Esophagus (tissue), 2 donors: Measurements from ENCODE around the gene GLIS1. TPM values are rescaled to one million over a fixed set of nuclear protein-coding genes. Genes with fewer than 3 reads are reported as not detected.

ENCODE experiments used
- H3K27ac ChIP-seq, 2 donors: one replicate each; pipeline ENCODE4 v1.5.1; 2013; ENCODE audit warnings: low read depth in 2 of 2, mild to moderate bottlenecking in 2 of 2, inconsistent platforms in 1 of 2, low read length in 1 of 2, moderate library complexity in 1 of 2
- H3K27me3 ChIP-seq, 2 donors: one replicate each; pipeline ENCODE4 v1.6.1; 2013; ENCODE audit warnings: low read length in 2 of 2, control low read depth in 1 of 2, mild to moderate bottlenecking in 1 of 2; ENCODE audit not compliant: insufficient read depth in 2 of 2, control insufficient read depth in 1 of 2
- H3K36me3 ChIP-seq, 2 donors: one replicate each; pipeline ENCODE4 v1.6.1; 2013; ENCODE audit warnings: low read length in 1 of 2; ENCODE audit not compliant: control insufficient read depth in 2 of 2, insufficient read depth in 2 of 2
- H3K4me1 ChIP-seq, 2 donors: one replicate each; pipeline ENCODE4 v1.6.1; 2013; ENCODE audit warnings: low read length in 1 of 2; ENCODE audit not compliant: control insufficient read depth in 2 of 2, insufficient read depth in 2 of 2
- H3K4me3 ChIP-seq, 2 donors: one replicate each; pipeline ENCODE4 v1.5.1; 2013; ENCODE audit warnings: low read length in 2 of 2, mild to moderate bottlenecking in 2 of 2, low read depth in 1 of 2, moderate library complexity in 1 of 2
- H3K9me3 ChIP-seq, 2 donors: one replicate each; pipeline ENCODE4 v1.6.1; 2013; ENCODE audit warnings: mild to moderate bottlenecking in 2 of 2, low read depth in 1 of 2, low read length in 1 of 2, moderate library complexity in 1 of 2; ENCODE audit not compliant: control insufficient read depth in 2 of 2, insufficient read depth in 1 of 2
- WGBS, 2 donors: extraction: QIAGEN DNeasy Blood & Tissue Kit; methylation state at CpG; one replicate each; pipeline ENCODE4 v1.1.7; 2013; 5-methylcytosine and 5-hydroxymethylcytosine counted together
- polyA plus RNA-seq, 2 donors: library from polyadenylated mRNA; stranded (reverse); fragments of 200-250 nt; gene quantifications; one replicate each; pipeline ENCODE4 v1.2.3, GENCODE V29; 2013
- donor health status: healthy with polysubstance abuse.
- donor health status: Bipolar disorder and iron deficiency.

Gene GLIS1
- polyA plus RNA-seq, 2 donors, result 0.18 TPM

DNA sequence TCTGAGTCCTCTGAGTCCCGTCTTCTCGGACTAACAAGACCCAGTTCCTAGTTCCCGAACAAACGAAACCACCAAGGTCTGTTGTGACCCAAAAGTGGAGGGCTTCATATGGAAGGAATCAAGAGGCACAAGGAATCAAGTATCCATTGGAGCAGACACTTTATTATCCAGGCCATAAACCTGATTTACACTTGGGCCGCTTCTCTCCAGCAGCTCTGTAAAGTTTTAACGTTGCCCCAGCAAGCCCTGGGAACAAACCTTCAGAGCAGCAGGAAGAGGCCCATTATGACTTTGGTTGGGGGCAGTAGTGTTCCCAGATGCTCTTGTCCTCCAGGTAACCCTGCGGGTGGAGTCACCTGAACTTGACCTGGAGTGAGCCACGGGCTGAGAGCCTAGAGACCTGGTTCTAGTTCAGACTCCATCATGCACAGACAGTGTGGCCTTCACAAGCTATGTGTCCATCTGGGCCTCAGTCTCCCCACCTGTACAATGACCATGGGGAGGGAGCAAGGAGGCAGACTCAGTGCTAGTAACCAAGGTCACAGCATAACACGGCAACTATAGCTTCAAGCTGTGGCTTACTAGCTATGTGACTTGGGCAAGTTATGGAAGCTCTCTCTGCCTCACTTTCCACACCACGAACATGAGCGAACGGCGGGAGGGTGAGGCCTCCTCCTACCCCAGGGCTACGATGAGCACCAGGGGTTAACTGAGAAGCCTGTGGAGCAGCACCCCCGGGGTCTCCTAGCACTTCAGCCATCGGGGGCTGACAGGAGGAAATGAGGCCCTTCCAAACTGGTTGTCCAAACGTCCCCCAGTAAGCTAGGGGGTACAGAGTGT, 95.7 kb downstream of the GLIS1 start:
- 80% methylated on average over 17 of the region's 17 CpGs for WGBS, 2 donors
- Histone ChIP-seq H3K4me1 (no peaks in the 10 kb centered on the region), H3K4me3 (no peak overlapping the region), H3K27ac (no peak overlapping the region), H3K36me3 (no peaks in the 10 kb centered on the region), H3K9me3 (no peaks in the 10 kb centered on the region), H3K27me3 (no peaks in the 10 kb centered on the region)

DNA sequence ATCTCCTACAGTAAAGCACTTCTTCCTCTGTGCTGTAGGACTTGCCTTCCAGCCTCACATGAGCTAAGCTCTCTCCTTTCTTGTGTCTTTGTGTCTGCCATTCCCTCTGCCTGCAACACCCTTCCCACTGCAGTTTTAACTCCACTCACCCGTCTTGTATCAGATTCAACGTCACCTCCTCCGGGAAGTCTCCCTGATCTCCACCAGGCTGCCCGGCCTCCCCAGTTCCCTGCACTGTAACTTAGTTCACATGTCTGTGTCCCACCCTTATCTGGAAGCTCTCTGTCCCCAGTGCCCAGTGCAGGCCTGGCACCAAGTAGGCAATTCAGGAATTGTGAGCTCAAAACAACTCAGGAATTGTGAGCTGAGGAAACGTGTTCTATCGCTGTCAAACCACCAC, 96.4 kb downstream of the GLIS1 start:
- 78 to 89% methylated on average over 6 of the region's 6 CpGs for WGBS, 2 donors
- H3K4me3 ChIP-seq, result no peak overlapping the region
- H3K27me3 ChIP-seq, result no peaks in the 10 kb centered on the region
- H3K9me3 ChIP-seq, result no peaks in the 10 kb centered on the region
- no peaks in the 10 kb centered on the region for H3K4me1 ChIP-seq
- H3K36me3 ChIP-seq, result no peaks in the 10 kb centered on the region
- no peak overlapping the region for H3K27ac ChIP-seq

DNA sequence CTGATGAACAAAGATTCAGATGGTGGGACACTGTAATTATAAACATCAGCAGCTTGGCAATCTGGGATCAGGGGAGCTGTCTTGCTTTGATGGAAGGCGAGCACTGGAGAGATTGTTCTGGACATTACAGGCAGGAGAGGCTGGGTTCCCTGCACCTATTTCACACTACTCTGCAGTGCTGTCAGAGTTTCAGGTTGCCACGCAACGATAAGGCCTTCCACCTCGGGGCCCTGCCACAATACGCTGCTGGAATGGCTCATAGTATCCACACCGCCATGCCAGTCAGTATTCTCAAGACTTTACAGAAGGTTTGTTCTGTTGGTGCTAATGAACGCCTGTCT, 96.8 kb downstream of the GLIS1 start:
- Histone ChIP-seq H3K4me3 (no peak overlapping the region), H3K4me1 (no peaks in the 10 kb centered on the region), H3K27me3 (no peaks in the 10 kb centered on the region), H3K9me3 (no peaks in the 10 kb centered on the region), H3K27ac (no peak overlapping the region), H3K36me3 (no peaks in the 10 kb centered on the region)
- WGBS, 2 donors, result 82 to 88% methylated on average over 7 of the region's 7 CpGs

DNA sequence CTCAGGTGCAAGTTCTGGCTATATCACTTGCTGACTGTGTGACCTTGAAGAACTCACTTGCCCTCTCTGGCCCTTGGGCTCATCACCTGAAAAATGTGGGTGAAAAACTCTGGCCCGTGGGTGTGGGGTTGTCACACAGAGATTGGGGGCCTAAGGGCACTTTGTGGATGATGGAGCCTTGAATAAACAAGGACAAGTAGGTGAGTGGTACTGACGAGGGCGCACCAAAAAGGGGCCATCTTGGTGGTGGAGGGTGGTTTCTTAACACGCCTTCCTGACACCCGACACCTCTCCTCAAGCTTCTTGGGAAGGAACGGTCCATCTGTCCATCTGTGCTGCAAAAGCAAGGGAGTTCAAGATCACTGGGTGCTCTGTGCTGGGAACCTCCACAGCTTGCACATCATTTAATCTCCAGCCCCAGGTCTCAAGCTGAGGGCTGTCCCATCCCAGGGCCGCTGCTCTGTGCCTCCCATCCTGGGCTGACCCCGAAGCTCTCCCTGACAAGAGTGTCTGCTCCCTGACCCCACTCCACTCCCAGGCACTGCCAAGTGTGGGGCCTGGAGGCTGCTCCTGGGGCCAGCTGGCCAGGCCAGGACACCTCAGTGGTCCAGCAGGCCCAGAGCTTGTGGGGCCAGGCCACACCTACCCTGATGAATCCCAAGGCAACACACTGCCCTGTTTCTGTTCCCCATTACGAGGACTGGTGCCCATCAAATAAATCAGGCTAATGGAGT, 97.3 kb downstream of the GLIS1 start:
- WGBS, 2 donors, result 79 to 87% methylated on average over 9 of the region's 9 CpGs
- no peak overlapping the region for H3K27ac ChIP-seq
- H3K4me1 ChIP-seq, result no peaks in the 10 kb centered on the region
- no peaks in the 10 kb centered on the region for H3K27me3 ChIP-seq
- no peaks in the 10 kb centered on the region for H3K9me3 ChIP-seq
- no peaks in the 10 kb centered on the region for H3K36me3 ChIP-seq
- H3K4me3 ChIP-seq, result no peak overlapping the region

DNA sequence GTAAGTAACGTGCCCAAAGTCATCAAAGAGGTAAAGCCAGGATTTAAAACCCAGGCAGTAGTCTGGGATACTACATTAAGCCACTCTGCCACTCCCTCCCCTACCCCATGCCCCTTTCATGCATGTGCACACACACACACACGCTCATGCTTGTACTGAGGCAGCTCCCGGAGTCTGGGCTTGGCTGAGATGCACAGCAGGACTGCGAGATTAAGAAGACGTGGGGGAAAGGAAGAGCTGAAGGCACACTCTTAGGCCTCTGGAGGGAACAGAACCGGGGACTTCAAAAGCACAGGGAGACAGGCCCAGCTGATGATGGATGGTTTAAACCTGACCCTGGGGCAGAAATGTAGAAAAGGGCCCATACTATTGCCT, 98.3 kb downstream of the GLIS1 start:
- Histone ChIP-seq H3K36me3 (no peaks in the 10 kb centered on the region), H3K4me1 (no peaks in the 10 kb centered on the region), H3K4me3 (no peak overlapping the region), H3K27me3 (no peaks in the 10 kb centered on the region), H3K9me3 (no peaks in the 10 kb centered on the region), H3K27ac (no peak overlapping the region)
- WGBS, 2 donors, result 50 to 59% methylated on average over 6 of the region's 6 CpGs

DNA sequence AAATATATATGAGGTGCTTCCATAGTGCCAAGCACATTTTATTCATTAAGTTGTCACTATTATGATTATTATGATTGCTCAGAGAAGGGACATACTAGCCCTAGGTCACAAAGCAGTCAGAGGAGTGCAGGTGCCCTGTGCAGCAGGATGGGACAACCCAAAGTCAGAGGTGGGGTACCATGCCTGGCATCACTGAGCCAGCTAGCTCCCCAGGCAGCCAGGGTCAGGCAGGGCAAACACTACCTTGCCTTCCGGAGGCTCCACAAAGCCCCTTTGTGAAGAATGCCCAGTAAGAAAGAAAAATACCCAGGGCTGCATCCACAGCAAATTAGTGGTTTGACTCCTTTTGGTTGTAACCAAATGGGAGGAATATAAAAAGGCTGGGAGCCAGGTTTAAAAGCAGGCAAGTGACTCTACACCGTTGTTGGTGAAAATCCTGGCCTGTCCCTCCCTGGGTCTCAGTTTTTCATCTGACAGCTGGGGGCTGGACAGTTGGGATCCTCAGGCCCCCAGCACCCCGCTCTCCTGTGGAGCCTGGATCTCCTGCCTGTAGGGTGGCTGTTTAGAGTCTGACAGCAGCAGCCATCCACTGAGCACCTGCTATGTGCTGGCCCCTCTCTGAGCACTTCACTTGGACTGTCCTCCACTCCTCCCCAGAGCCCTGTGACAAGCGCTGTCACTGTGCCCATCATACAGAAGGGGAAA, 98.8 kb downstream of the GLIS1 start:
- H3K36me3 ChIP-seq, result no peaks in the 10 kb centered on the region
- H3K4me1 ChIP-seq, result no peaks in the 10 kb centered on the region
- no peaks in the 10 kb centered on the region for H3K27me3 ChIP-seq
- no peak overlapping the region for H3K27ac ChIP-seq
- H3K4me3 ChIP-seq, result no peak overlapping the region
- WGBS, 2 donors, result 83 to 84% methylated on average over 4 of the region's 4 CpGs
- no peaks in the 10 kb centered on the region for H3K9me3 ChIP-seq

DNA sequence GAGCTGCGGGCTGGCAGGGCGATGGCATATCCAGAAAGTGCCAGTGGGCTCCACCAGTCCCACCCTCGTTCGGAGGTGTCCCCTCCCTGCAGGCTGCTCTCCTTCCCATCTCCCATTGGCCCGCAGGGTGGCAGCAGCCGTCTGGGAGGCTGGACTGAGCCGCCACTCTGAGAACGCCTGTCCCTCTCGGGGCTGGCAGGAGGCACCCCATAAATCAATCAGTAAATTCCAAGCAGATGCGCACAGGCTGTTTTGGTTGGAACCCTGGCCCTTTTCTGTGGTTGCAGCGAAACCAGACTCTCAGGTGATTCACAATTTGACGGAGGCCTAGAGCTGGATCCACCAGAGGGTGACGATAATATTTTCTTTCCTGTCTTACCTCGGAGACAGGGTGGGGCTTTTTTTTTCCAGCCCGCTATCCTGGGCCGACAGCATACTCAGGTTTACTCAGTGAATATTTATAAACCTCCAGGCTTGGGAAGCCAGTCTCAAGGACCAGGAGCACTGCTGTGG, 99.7 kb downstream of the GLIS1 start:
- WGBS, 2 donors, result 58 to 62% methylated on average over 15 to 16 of the region's 16 CpGs
- Histone ChIP-seq H3K4me1 (no peaks in the 10 kb centered on the region), H3K27ac (no peak overlapping the region), H3K9me3 (no peaks in the 10 kb centered on the region), H3K36me3 (no peaks in the 10 kb centered on the region), H3K4me3 (no peak overlapping the region), H3K27me3 (no peaks in the 10 kb centered on the region)

DNA sequence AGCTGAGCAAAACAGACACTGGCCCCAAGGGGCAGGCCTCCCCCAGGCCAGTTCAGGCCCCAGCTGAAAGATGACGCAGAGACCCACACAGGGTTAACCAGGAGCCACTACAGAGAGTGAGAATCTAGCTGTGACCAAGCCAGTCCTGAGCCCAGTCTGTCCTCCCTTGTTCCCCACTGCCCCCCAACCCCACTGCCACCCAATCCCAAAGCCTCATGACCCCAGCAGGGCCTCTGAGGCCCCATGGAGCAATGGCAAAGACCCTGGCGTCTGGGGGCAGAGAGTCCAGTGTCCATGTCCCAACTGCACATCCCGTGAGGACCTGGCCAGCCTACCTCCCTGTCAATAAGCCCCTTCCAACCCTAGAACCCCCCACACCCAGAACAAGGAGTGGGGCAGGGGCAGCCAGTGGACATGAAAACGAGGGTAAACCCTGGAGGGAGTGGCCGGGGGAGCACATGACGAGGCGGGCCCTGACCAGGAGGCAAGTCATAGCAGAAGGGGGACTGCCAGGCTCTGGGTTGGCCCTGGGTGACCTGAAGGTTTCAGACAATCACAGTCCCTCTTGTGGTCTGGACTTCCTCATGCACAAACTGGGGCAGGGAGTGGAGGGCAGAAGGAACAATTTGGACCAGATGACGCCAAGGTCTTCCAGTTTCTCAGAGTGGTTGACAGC, 100.5 kb downstream of the GLIS1 start:
- no peaks in the 10 kb centered on the region for H3K36me3 ChIP-seq
- H3K9me3 ChIP-seq, result no peaks in the 10 kb centered on the region
- no peaks in the 10 kb centered on the region for H3K4me1 ChIP-seq
- no peaks in the 10 kb centered on the region for H3K27me3 ChIP-seq
- H3K4me3 ChIP-seq, result no peak overlapping the region
- H3K27ac ChIP-seq, result no peak overlapping the region
- 79 to 90% methylated on average over 8 of the region's 8 CpGs for WGBS, 2 donors
